Measurements from ENCODE around the gene ZBTB46.
A peak's percentile ranks its signal among the peaks of the same experiment; 100 is the strongest.

Gene ZBTB46

DNA sequence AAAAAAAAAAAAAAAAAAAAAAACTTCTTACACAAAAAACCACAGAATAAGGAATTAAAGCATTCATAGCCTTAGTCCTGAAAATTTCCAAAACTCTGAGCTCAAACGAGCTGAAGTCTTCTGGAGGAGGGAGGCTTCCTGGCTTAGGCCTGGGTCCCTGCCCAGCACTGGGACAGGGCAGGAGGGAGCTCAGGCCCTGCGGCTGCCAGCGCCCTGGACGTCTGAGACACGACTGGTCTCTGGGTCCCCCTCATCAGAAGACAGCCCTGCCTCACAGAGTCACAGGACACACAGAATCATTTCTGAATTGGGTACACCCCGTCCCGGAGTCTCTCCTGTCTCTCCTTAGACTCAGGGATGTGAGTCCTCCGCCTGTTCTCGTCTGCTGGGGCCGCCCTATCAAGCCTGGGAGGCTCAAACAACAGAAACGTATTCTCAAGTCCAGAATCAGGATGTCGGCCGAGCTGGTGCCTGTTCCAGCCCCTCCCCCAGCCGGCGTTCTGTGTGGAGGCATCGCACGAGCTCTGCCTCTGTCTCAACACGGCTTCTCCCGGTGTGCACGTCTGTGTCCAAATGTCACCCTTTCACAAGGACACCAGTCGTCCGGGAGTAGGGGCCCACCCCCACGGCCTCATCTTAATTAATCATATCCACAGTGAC is 39.4 kb downstream of the ZBTB46 start:
- TF ChIP-seq, protein P1, sequence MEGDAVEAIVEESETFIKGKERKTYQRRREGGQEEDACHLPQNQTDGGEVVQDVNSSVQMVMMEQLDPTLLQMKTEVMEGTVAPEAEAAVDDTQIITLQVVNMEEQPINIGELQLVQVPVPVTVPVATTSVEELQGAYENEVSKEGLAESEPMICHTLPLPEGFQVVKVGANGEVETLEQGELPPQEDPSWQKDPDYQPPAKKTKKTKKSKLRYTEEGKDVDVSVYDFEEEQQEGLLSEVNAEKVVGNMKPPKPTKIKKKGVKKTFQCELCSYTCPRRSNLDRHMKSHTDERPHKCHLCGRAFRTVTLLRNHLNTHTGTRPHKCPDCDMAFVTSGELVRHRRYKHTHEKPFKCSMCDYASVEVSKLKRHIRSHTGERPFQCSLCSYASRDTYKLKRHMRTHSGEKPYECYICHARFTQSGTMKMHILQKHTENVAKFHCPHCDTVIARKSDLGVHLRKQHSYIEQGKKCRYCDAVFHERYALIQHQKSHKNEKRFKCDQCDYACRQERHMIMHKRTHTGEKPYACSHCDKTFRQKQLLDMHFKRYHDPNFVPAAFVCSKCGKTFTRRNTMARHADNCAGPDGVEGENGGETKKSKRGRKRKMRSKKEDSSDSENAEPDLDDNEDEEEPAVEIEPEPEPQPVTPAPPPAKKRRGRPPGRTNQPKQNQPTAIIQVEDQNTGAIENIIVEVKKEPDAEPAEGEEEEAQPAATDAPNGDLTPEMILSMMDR (IDR thresholded peaks at IDR 0.05; ENCODE audit: unreplicated experiment in 3 of 3), result no peak
- Mint-ChIP-seq H3K27me3 (ENCODE audit: low read depth) (no peaks in the 10 kb centered on the region), H3K4me1 (peaks cover 23% of the 10 kb centered on the region), H3K27ac (peak overlapping the region; percentile 51 to 71 (median 56)), H3K4me3 (no peak overlapping the region), H3K9me3 (no peaks in the 10 kb centered on the region), H3K36me3 (ENCODE audit: low read depth) (peaks cover 19% of the 10 kb centered on the region)

DNA sequence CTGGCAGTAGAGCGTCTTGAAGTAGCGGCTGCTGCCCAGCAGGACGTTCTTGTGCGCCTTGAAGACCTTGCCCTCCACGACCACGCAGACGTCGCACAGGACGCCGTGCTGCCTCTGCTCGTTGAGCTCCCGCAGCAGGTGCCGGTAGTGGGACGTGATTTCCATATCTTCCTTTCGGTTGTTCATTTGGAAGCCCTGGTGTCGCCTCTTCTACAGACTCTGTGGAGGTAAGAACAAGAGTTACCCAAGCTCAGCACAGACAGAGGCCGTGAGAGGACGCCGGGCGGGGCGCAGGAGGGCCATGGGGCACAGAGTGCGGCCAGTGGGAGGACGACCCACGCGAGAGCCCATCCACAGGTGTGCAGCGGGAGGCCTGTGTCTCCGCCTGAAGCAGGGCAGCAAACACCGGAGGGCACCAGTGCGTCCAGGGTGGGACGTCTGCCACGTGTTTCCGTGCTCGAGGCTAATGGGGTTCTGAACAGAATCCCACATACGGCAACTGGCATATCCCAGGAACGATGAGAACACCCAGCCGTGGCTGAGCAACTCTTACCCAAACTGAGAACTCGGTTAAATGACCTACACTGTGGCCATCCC is 40.4 kb downstream of the ZBTB46 start:
- Mint-ChIP-seq H3K27me3 (ENCODE audit: low read depth) (no peaks in the 10 kb centered on the region), H3K4me3 (no peak overlapping the region), H3K9me3 (no peaks in the 10 kb centered on the region), H3K36me3 (ENCODE audit: low read depth) (peaks cover 17% of the 10 kb centered on the region), H3K27ac (no peak overlapping the region), H3K4me1 (peaks cover 29% of the 10 kb centered on the region)
- TF ChIP-seq, protein P1 (IDR thresholded peaks at IDR 0.05; ENCODE audit: unreplicated experiment in 3 of 3), result no peak

DNA sequence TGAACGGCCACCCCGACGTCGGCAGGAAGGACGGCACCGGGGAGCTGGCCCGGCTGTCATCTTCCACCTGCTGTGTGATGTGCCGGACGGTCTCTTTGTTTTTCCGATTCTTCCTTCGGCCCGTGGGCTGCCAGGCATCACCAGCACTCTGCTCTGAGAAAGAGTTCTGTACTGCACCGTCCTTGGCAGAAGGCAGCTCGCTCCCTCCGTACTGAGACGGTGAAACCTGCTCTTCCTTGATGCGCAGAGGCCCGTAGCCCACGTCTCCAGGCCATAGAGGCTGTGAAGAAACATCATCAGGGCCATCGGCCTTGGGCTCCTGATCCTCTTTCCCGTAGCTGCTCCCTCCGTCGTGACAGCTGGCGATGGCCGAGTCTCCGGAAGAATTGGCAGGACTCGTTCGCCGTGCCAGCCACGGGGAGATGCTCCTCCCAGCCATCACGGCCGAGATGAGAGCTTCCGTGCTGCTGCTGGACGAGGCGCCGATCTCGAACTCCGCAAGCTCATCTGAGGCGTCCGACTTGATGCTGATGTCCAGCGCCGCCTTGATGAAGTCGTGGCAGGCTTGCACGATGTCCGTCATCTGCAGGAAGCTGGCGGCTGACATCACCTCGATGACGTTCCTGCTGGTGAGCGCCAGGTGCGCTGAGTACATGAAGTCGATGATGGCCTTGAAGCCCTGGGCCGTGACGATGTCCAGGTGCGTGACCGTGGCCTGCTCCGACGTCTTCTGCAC is 41.1 kb downstream of the ZBTB46 start:
- H3K9me3 Mint-ChIP-seq, result no peaks in the 10 kb centered on the region
- H3K4me1 Mint-ChIP-seq, result peaks cover 32% of the 10 kb centered on the region
- H3K4me3 Mint-ChIP-seq, result no peak overlapping the region
- H3K36me3 Mint-ChIP-seq (ENCODE audit: low read depth), result peaks cover 18% of the 10 kb centered on the region
- H3K27ac Mint-ChIP-seq, result no peak overlapping the region
- no peaks in the 10 kb centered on the region for H3K27me3 Mint-ChIP-seq (ENCODE audit: low read depth)
- TF ChIP-seq, protein P1 (IDR thresholded peaks at IDR 0.05; ENCODE audit: unreplicated experiment in 3 of 3), result no peak

DNA sequence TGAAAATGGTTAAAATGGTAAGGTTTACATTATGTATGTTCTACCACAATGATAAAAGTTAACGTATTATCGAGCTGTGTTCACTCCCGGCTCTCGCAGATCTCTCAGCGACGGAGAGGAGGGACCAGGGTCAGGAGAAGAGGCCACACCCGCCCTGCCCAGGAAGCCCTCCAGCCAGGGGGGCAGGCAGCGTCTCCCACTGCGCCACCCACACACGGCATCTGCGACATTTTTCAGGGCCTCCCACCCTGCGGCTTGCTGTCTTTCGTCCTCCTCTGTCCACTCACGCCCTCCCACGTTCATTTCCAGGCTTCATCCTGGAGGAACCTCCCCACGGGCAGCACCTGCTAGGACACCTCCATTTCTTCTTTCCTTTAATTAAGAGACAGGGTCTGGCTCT is 43.3 kb downstream of the ZBTB46 start:
- Mint-ChIP-seq H3K27me3 (ENCODE audit: low read depth) (no peaks in the 10 kb centered on the region), H3K4me1 (peaks cover 29% of the 10 kb centered on the region), H3K9me3 (no peaks in the 10 kb centered on the region)

DNA sequence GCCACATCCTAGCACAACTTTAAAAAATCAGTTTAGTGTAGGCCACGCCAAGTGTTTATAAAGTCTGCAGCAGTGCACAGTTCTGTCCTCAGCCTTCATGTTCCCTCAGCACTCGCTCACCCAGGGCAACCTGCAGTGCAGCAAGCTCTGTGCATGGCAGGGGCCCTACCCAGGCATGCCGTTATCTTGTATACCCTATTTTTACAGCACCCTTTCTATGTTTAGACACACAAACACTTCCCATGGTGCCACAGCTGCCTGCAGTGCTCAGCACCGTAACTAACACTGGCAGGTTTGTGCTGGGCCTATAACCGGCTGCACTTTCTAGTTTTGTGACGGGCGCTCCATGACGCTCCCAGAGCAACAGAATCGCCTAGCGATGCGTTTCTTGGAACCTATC is 43.8 kb downstream of the ZBTB46 start:
- TF ChIP-seq, protein P1 (IDR thresholded peaks at IDR 0.05; ENCODE audit: unreplicated experiment in 3 of 3), result no peak
- peaks cover 29% of the 10 kb centered on the region for H3K4me1 Mint-ChIP-seq
- no peak overlapping the region for H3K4me3 Mint-ChIP-seq
- H3K27me3 Mint-ChIP-seq (ENCODE audit: low read depth), result no peaks in the 10 kb centered on the region
- no peaks in the 10 kb centered on the region for H3K9me3 Mint-ChIP-seq
- peak overlapping the region in 1 of 3 experiments; percentile 33 for H3K27ac Mint-ChIP-seq
- H3K36me3 Mint-ChIP-seq (ENCODE audit: low read depth), result peaks cover 18% of the 10 kb centered on the region

More for the DNA sequence above, 43.3 kb downstream of the ZBTB46 start:
- Mint-ChIP-seq H3K4me3 (peak overlapping the region in 1 of 3 experiments; percentile 52), H3K36me3 (ENCODE audit: low read depth) (peaks cover 18% of the 10 kb centered on the region), H3K27ac (peak overlapping the region; percentile 14 to 72 (median 70))
- TF ChIP-seq, protein P1 (IDR thresholded peaks at IDR 0.05; ENCODE audit: unreplicated experiment in 3 of 3), result no peak

Measured in nephron (organoid).